NK-92 treated with Interleukin-12 subunit alpha and Interleukin-12 subunit beta, amount 100 ng/mL, for 24 hours (cell line): Measurements from ENCODE around the gene MLH3.

Source experiments
- DNase-seq: peaks from one replicate; lab custom pipeline; 2025; lab: John Stamatoyannopoulos, UW

MLH3 gene

DNA sequence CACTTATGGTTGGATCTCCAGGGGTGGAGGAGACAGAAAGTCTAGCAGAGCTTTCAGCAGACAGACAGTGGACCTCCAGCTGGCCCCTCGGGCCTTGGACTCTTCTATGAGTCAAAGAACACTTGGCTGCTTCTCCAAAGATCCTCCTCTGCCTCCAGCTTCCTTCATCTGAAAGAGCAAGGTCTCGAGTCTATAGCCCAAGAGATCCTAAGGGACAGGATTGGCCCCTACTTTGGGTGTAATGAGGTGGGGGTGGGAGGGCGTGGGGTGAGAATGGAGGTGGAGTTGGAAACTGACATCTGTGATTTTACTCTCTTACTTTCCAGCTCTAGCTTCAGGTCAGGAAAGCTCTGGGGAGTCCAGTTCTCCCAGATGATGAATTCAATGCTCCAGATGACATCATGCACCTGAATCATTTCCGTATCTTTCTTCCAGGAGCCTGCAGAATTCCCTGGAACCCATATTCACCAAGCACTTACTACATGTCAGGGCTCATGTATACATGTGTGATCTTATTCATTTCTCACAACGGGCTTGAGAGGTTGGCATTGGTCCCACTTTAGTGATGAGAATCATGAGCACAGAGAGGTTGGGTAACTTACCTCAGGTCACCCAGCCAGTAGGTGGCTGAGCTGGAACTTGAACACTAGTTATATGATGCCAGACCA is 85.6 kb downstream of the MLH3 start:
- DNase-seq = no peak

DNA sequence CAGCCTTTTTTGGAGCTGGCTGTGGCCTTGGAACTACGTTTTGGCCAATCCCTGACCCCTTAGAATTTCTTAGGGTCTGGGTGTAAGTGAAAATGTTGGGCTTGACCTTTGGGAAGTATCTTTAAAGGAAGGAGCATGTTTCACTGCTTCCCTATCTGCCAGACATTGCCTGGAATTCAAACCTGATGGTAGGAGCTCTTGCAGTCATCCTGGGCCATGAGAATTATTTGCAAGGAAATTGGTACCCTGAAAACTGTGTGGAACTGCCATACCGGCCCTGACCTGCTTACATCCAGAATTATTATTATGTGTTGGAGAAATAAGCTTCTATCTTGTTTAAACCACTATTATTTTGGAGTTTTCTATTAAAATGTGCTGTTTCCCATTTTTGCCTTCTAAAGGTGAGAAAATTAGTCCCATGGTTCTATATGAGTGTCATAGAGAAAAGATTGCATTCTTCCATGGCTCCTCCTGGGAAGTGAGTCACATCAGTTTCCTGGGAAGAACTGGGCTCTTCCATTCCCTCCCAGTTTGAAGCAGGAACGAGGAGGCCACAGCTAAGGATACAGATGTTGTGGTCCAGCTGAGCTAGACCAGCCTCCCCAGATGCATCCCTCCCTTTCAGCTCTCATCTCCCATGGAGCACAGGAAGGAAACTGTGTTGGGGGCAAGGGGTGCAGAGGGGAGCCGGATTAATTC is 86.3 kb downstream of the MLH3 start:
- DNase-seq = no peak
